Measurements from ENCODE around the gene IGFBP3. TPM values are rescaled to one million over a fixed set of nuclear protein-coding genes. Genes with fewer than 3 reads are reported as not detected.
A peak's percentile ranks its signal among the peaks of the same experiment; 100 is the strongest.

The IGFBP3 gene
- total and polyA plus RNA-seq, 5 donors from 2014 or later: 0.16 to 0.99 (median 0.19) TPM; not detected in 2

- H3K27me3 ChIP-seq (ENCODE audit: control insufficient read depth, insufficient read depth, low read length): peaks cover 20% of the 10 kb centered on the region
- H3K27ac ChIP-seq (ENCODE audit: insufficient read depth, low read length, poor library complexity, severe bottlenecking): no peak overlapping the region
- no peaks in the 10 kb centered on the region for H3K36me3 Mint-ChIP-seq
- H3K4me1 Mint-ChIP-seq: peaks cover 7 to 22% (median 14%) of the 10 kb centered on the region in 4 donors
- H3K27ac Mint-ChIP-seq: no peak overlapping the region
- ATAC-seq (ENCODE audit: low read depth in 2 of 2) (no peak), DNase-seq (no peak)
- no peaks in the 10 kb centered on the region for H3K9me3 ChIP-seq (ENCODE audit: control insufficient read depth in 2 of 2, low read length in 2 of 2)
- peaks cover 77% of the 10 kb centered on the region for H3K27me3 Mint-ChIP-seq
- H3K9me3 Mint-ChIP-seq: peaks cover 0 to 3% (median 0%) of the 10 kb centered on the region in 7 donors
- H3K4me1 ChIP-seq (ENCODE audit: control insufficient read depth, insufficient read depth, low read length, poor library complexity, severe bottlenecking): peaks cover 4% of the 10 kb centered on the region
- H3K4me3 Mint-ChIP-seq: peak overlapping the region in 2 of 4 donors; percentile 58 to 68
- no peak overlapping the region for H3K4me3 ChIP-seq (ENCODE audit: low read depth, low read length)
- no peaks in the 10 kb centered on the region for H3K36me3 ChIP-seq (ENCODE audit: control insufficient read depth, insufficient read depth, low read length)
Observed at GRCh38 chr7:45921699-45922519, 837 bp upstream of the IGFBP3 start.

- no peak for DNase-seq
- Histone ChIP-seq H3K9me3 (ENCODE audit: control insufficient read depth in 2 of 2, low read length in 2 of 2) (no peaks in the 10 kb centered on the region), H3K4me3 (ENCODE audit: low read depth, low read length) (no peak overlapping the region), H3K4me1 (ENCODE audit: control insufficient read depth, insufficient read depth, low read length, poor library complexity, severe bottlenecking) (peaks cover 4% of the 10 kb centered on the region), H3K27ac (ENCODE audit: insufficient read depth, low read length, poor library complexity, severe bottlenecking) (no peak overlapping the region), H3K36me3 (ENCODE audit: control insufficient read depth, insufficient read depth, low read length) (no peaks in the 10 kb centered on the region), H3K27me3 (ENCODE audit: control insufficient read depth, insufficient read depth, low read length) (peaks cover 21% of the 10 kb centered on the region)
- Mint-ChIP-seq H3K27ac (no peak overlapping the region), H3K9me3 (peaks cover 0 to 3% (median 0%) of the 10 kb centered on the region in 7 donors), H3K4me3 (no peak overlapping the region), H3K4me1 (peaks cover 7 to 22% (median 14%) of the 10 kb centered on the region in 4 donors), H3K27me3 (peaks cover 75% of the 10 kb centered on the region), H3K36me3 (no peaks in the 10 kb centered on the region)
- no peak for ATAC-seq (ENCODE audit: low read depth in 2 of 2)
Observed at GRCh38 chr7:45921381-45921698, 268 bp upstream of the IGFBP3 start.

GRCh38 chr7:45919993-45920459, 1.0 kb downstream of the IGFBP3 start:
- no peak overlapping the region for H3K27ac ChIP-seq (ENCODE audit: insufficient read depth, low read length, poor library complexity, severe bottlenecking)
- Mint-ChIP-seq H3K4me3 (peak overlapping the region in 1 of 4 donors; percentile 15), H3K27me3 (peaks cover 69% of the 10 kb centered on the region), H3K27ac (no peak overlapping the region), H3K4me1 (peaks cover 7 to 22% (median 14%) of the 10 kb centered on the region in 4 donors), H3K9me3 (peaks cover 0 to 3% (median 0%) of the 10 kb centered on the region in 7 donors), H3K36me3 (no peaks in the 10 kb centered on the region)
- ATAC-seq (ENCODE audit: low read depth in 2 of 2): no peak
- no peaks in the 10 kb centered on the region for H3K9me3 ChIP-seq (ENCODE audit: control insufficient read depth in 2 of 2, low read length in 2 of 2)
- DNase-seq: no peak
- peaks cover 24% of the 10 kb centered on the region for H3K27me3 ChIP-seq (ENCODE audit: control insufficient read depth, insufficient read depth, low read length)
- H3K4me1 ChIP-seq (ENCODE audit: control insufficient read depth, insufficient read depth, low read length, poor library complexity, severe bottlenecking): peaks cover 4% of the 10 kb centered on the region
- H3K4me3 ChIP-seq (ENCODE audit: low read depth, low read length): no peak overlapping the region
- no peaks in the 10 kb centered on the region for H3K36me3 ChIP-seq (ENCODE audit: control insufficient read depth, insufficient read depth, low read length)

DNA sequence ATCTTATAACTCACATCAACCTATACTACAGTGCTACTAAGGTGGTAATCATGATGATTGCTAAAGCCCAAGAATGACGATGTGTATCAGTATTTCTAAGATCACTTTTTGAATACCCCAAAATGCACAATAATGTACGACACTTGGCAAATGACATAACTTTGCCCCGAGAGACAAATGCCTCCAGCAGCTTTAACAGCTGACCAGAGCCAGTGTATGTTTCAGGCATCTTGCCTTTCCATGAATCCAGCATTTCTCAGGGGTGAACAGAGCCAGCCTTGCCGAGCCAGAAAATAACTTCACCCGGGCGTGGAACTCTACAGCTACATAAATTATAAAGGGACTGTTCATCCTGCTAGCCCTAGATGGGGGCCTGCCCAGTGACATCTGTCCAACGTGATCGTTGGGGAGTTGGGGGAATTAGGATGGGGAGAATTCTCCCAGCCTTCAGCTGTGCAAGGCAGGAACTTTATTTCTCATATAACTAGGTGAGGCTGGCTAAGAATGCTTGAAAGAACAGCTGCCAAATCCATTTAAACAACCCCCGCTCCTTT, 1.8 kb downstream of the IGFBP3 start:
- Histone ChIP-seq H3K9me3 (ENCODE audit: control insufficient read depth in 2 of 2, low read length in 2 of 2) (no peaks in the 10 kb centered on the region), H3K4me1 (ENCODE audit: control insufficient read depth, insufficient read depth, low read length, poor library complexity, severe bottlenecking) (peaks cover 4% of the 10 kb centered on the region), H3K4me3 (ENCODE audit: low read depth, low read length) (no peak overlapping the region), H3K36me3 (ENCODE audit: control insufficient read depth, insufficient read depth, low read length) (no peaks in the 10 kb centered on the region), H3K27ac (ENCODE audit: insufficient read depth, low read length, poor library complexity, severe bottlenecking) (no peak overlapping the region), H3K27me3 (ENCODE audit: control insufficient read depth, insufficient read depth, low read length) (peaks cover 24% of the 10 kb centered on the region)
- Mint-ChIP-seq H3K9me3 (peaks cover 0 to 3% (median 0%) of the 10 kb centered on the region in 7 donors), H3K27ac (no peak overlapping the region), H3K4me1 (peaks cover 7 to 22% (median 14%) of the 10 kb centered on the region in 4 donors), H3K36me3 (no peaks in the 10 kb centered on the region), H3K27me3 (peaks cover 63% of the 10 kb centered on the region), H3K4me3 (no peak overlapping the region)
- no peak for ATAC-seq (ENCODE audit: low read depth in 2 of 2)
- DNase-seq: no peak

GRCh38 chr7:45918556-45918955, 2.5 kb downstream of the IGFBP3 start:
- H3K27me3 ChIP-seq (ENCODE audit: control insufficient read depth, insufficient read depth, low read length): peaks cover 24% of the 10 kb centered on the region
- no peak overlapping the region for H3K4me3 Mint-ChIP-seq
- peaks cover 56% of the 10 kb centered on the region for H3K27me3 Mint-ChIP-seq
- H3K27ac Mint-ChIP-seq: no peak overlapping the region
- peaks cover 7 to 20% (median 14%) of the 10 kb centered on the region in 4 donors for H3K4me1 Mint-ChIP-seq
- H3K4me3 ChIP-seq (ENCODE audit: low read depth, low read length): no peak overlapping the region
- H3K9me3 ChIP-seq (ENCODE audit: control insufficient read depth in 2 of 2, low read length in 2 of 2): no peaks in the 10 kb centered on the region
- no peak overlapping the region for H3K27ac ChIP-seq (ENCODE audit: insufficient read depth, low read length, poor library complexity, severe bottlenecking)
- no peaks in the 10 kb centered on the region for H3K36me3 Mint-ChIP-seq
- ATAC-seq (ENCODE audit: low read depth in 2 of 2) (no peak), DNase-seq (no peak)
- no peaks in the 10 kb centered on the region for H3K36me3 ChIP-seq (ENCODE audit: control insufficient read depth, insufficient read depth, low read length)
- H3K4me1 ChIP-seq (ENCODE audit: control insufficient read depth, insufficient read depth, low read length, poor library complexity, severe bottlenecking): peaks cover 4% of the 10 kb centered on the region
- H3K9me3 Mint-ChIP-seq: peaks cover 0 to 3% (median 0%) of the 10 kb centered on the region in 7 donors

GRCh38 chr7:45917658-45918057, 3.4 kb downstream of the IGFBP3 start:
- Mint-ChIP-seq H3K36me3 (no peaks in the 10 kb centered on the region), H3K9me3 (peaks cover 0 to under 1% (median 0%) of the 10 kb centered on the region in 7 donors), H3K4me1 (peaks cover 0 to 11% (median 7%) of the 10 kb centered on the region in 4 donors), H3K27ac (no peak overlapping the region), H3K4me3 (no peak overlapping the region), H3K27me3 (peaks cover 47% of the 10 kb centered on the region)
- no peaks in the 10 kb centered on the region for H3K36me3 ChIP-seq (ENCODE audit: control insufficient read depth, insufficient read depth, low read length)
- no peak for ATAC-seq (ENCODE audit: low read depth in 2 of 2)
- peaks cover 19% of the 10 kb centered on the region for H3K27me3 ChIP-seq (ENCODE audit: control insufficient read depth, insufficient read depth, low read length)
- no peak overlapping the region for H3K27ac ChIP-seq (ENCODE audit: insufficient read depth, low read length, poor library complexity, severe bottlenecking)
- H3K4me3 ChIP-seq (ENCODE audit: low read depth, low read length): no peak overlapping the region
- H3K4me1 ChIP-seq (ENCODE audit: control insufficient read depth, insufficient read depth, low read length, poor library complexity, severe bottlenecking): no peaks in the 10 kb centered on the region
- peak; percentile 25 to 57 (median 52) for DNase-seq
- H3K9me3 ChIP-seq (ENCODE audit: control insufficient read depth in 2 of 2, low read length in 2 of 2): no peaks in the 10 kb centered on the region

DNA sequence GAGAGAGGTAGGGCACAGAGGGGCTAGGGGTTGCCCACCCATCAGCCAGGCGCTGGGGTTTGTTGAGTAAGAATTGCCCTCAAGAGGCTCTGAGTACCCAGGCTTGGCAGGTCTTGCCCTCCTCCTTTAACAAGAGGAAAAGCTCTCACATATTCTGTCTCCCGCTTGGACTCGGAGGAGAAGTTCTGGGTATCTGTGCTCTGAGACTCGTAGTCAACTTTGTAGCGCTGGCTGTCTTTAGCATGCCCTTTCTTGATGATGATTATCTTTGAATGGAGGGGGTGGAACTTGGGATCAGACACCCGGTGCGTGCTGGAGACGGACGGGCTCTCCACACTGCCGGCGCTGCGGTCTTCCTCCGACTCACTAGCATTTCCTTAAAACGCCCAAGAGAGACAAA, 4.0 kb downstream of the IGFBP3 start:
- Mint-ChIP-seq H3K27ac (no peak overlapping the region), H3K9me3 (no peaks in the 10 kb centered on the region), H3K4me1 (peaks cover 0 to 8% (median 3%) of the 10 kb centered on the region in 4 donors), H3K36me3 (no peaks in the 10 kb centered on the region), H3K4me3 (no peak overlapping the region), H3K27me3 (peaks cover 41% of the 10 kb centered on the region)
- no peak for DNase-seq
- H3K27ac ChIP-seq (ENCODE audit: insufficient read depth, low read length, poor library complexity, severe bottlenecking): no peak overlapping the region
- no peaks in the 10 kb centered on the region for H3K4me1 ChIP-seq (ENCODE audit: control insufficient read depth, insufficient read depth, low read length, poor library complexity, severe bottlenecking)
- H3K36me3 ChIP-seq (ENCODE audit: control insufficient read depth, insufficient read depth, low read length): no peaks in the 10 kb centered on the region
- no peaks in the 10 kb centered on the region for H3K9me3 ChIP-seq (ENCODE audit: control insufficient read depth in 2 of 2, low read length in 2 of 2)
- no peak for ATAC-seq (ENCODE audit: low read depth in 2 of 2)
- no peak overlapping the region for H3K4me3 ChIP-seq (ENCODE audit: low read depth, low read length)
- H3K27me3 ChIP-seq (ENCODE audit: control insufficient read depth, insufficient read depth, low read length): peaks cover 15% of the 10 kb centered on the region
